WERI-Rb-1 (cell line): Measurements from ENCODE around the gene PDZRN4.
"Not testable (repeated sequence)": the region's sequence is repeated elsewhere in the genome, so short reads cannot be mapped to it uniquely, and the experiment has no call there.

Source experiments
- DNase-seq: peaks from one replicate; pipeline ENCODE4 v3.0.0-alpha.2; 2020
- H3K27ac ChIP-seq: fragments of 250-450 bp; sonication (Bioruptor Pico); 2 replicates; pipeline ENCODE4 v1.5.1; 2020; ENCODE audit warnings: mild to moderate bottlenecking, moderate library complexity
- H3K27me3 ChIP-seq: fragments of 250-450 bp; sonication (Bioruptor Pico); 2 replicates; pipeline ENCODE4 v1.5.1; 2021; ENCODE audit warnings: mild to moderate bottlenecking, low read depth, moderate library complexity; ENCODE audit not compliant: insufficient read depth, severe bottlenecking
- H3K36me3 ChIP-seq: fragments of 250-450 bp; sonication (Bioruptor Pico); 2 replicates; pipeline ENCODE4 v1.5.1; 2020; ENCODE audit warnings: mild to moderate bottlenecking, moderate library complexity
- H3K4me3 ChIP-seq: 2 replicates; pipeline ENCODE4 v1.5.1; 2011; ENCODE audit warnings: low read depth, mild to moderate bottlenecking, control low read depth, low read length
- H3K9me3 ChIP-seq: fragments of 250-450 bp; sonication (Bioruptor Pico); 2 replicates; pipeline ENCODE4 v1.5.1; 2021; ENCODE audit warnings: mild to moderate bottlenecking, moderate library complexity; ENCODE audit not compliant: severe bottlenecking
- CTCF ChIP-seq: IDR thresholded peaks from 2 replicates; pipeline ENCODE4 v1.5.1; 2011; ENCODE audit warnings: low read depth, mild to moderate bottlenecking, control low read depth, inconsistent platforms, low read length

PDZRN4 gene

GRCh38 chr12:41531147-41531829, 343.2 kb downstream of the PDZRN4 start:
- Histone ChIP-seq H3K4me3 (no peak overlapping the region), H3K27me3 (no peaks in the 10 kb centered on the region), H3K9me3 (no peaks in the 10 kb centered on the region), H3K36me3 (no peaks in the 10 kb centered on the region), H3K27ac (no peak overlapping the region)
- DNase-seq = no peak
- no peak for TF ChIP-seq CTCF

- no peak for TF ChIP-seq CTCF
- Histone ChIP-seq H3K9me3 (no peaks in the 10 kb centered on the region), H3K36me3 (no peaks in the 10 kb centered on the region), H3K27me3 (no peaks in the 10 kb centered on the region), H3K4me3 (no peak overlapping the region), H3K27ac (no peak overlapping the region)
- no peak for DNase-seq
Observed at GRCh38 chr12:41532072-41532471, 344.0 kb downstream of the PDZRN4 start.

- Histone ChIP-seq H3K36me3 (no peaks in the 10 kb centered on the region), H3K9me3 (no peaks in the 10 kb centered on the region), H3K27ac (no peak overlapping the region), H3K4me3 (no peak overlapping the region), H3K27me3 (no peaks in the 10 kb centered on the region)
- no peak for DNase-seq
- TF ChIP-seq CTCF = no peak
Observed at GRCh38 chr12:41536813-41537490, 348.8 kb downstream of the PDZRN4 start.

- DNase-seq = no peak
- H3K27me3 ChIP-seq = no peaks in the 10 kb centered on the region
- no peak overlapping the region for H3K27ac ChIP-seq
- no peaks in the 10 kb centered on the region for H3K36me3 ChIP-seq
- no peak overlapping the region for H3K4me3 ChIP-seq
- TF ChIP-seq CTCF = no peak
- no peaks in the 10 kb centered on the region for H3K9me3 ChIP-seq
Observed at GRCh38 chr12:41537522-41537921, 349.4 kb downstream of the PDZRN4 start.

GRCh38 chr12:41545761-41546160, 357.6 kb downstream of the PDZRN4 start:
- no peak for DNase-seq
- Histone ChIP-seq H3K27me3 (no peaks in the 10 kb centered on the region), H3K9me3 (no peaks in the 10 kb centered on the region), H3K4me3 (no peak overlapping the region), H3K36me3 (no peaks in the 10 kb centered on the region), H3K27ac (no peak overlapping the region)
- TF ChIP-seq CTCF = no peak

GRCh38 chr12:41547071-41547470, 359.0 kb downstream of the PDZRN4 start:
- not testable (repeated sequence) for H3K36me3 ChIP-seq, DNase-seq, H3K4me3 ChIP-seq, H3K9me3 ChIP-seq, H3K27ac ChIP-seq, H3K27me3 ChIP-seq
